Epithelial cell of proximal tubule (primary cell): ENCODE data around the gene CNIH3. TPM values are rescaled to one million over a fixed set of nuclear protein-coding genes. Genes with fewer than 3 reads are reported as not detected.

Source experiments
- DNase-seq: peaks from one replicate; pipeline ENCODE4 v3.0.0-alpha.2; 2011; ENCODE audit warnings: low read depth
- H3K4me3 ChIP-seq: 2 replicates; pipeline ENCODE4 v1.5.1; 2011; ENCODE audit warnings: low read depth, mild to moderate bottlenecking, low read length
- CTCF ChIP-seq: conservative IDR thresholded peaks from 2 replicates; pipeline ENCODE4 v1.5.1; 2012; ENCODE audit warnings: low read depth, mild to moderate bottlenecking, low read length
- total RNA-seq: library from RNA; depleted of rRNA; stranded (reverse); fragments of >200 nt; gene quantifications from 2 replicates; pipeline ENCODE4 v1.2.3, GENCODE V29; 2015

CNIH3 gene
- total RNA-seq, 1 donor from 2014 or later, result 1.4 TPM

- H3K4me3 ChIP-seq, result no peak overlapping the region
- TF ChIP-seq CTCF, result no peak
- no peak for DNase-seq
Observed at GRCh38 chr1:224782281-224783000, 166.3 kb downstream of the CNIH3 start.

DNA sequence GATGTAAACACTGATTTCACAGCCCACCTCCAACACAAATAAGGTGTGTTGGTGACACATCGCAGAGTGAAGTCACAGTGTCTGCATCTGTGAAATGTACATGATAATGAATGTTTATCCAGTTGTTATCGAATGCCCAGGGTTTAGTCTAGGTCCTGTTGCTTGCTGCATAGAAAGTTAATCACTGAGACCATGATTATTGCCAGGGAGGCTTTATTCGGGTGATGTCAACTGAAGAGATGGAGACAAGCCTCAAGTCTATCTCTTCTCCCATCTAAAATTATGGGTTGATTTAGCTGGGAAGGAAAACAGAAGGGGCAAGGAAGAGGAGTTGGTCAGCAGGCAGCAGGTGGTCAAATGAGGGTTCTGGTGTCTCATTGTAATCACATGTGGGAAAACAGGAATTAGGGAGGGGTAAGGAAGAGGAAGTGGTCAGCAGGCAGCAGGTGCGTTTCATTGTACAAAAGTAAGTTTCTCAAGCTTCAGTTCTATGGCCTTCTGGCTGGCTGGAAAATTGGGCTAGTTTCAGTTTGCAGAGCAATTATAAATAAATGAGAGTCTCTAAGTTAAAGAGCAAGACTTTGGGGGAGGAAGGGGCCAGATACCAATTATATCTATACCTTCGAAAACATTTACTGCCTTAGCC, 167.0 kb downstream of the CNIH3 start:
- H3K4me3 ChIP-seq, result no peak overlapping the region
- no peak for TF ChIP-seq CTCF
- no peak for DNase-seq

- no peak overlapping the region for H3K4me3 ChIP-seq
- TF ChIP-seq CTCF, result no peak
- DNase-seq, result no peak
Observed at GRCh38 chr1:224784265-224785039, 168.3 kb downstream of the CNIH3 start.

- H3K4me3 ChIP-seq, result no peak overlapping the region
- TF ChIP-seq CTCF, result no peak
- DNase-seq, result no peak
Observed at GRCh38 chr1:224785040-224785328, 168.9 kb downstream of the CNIH3 start.

DNA sequence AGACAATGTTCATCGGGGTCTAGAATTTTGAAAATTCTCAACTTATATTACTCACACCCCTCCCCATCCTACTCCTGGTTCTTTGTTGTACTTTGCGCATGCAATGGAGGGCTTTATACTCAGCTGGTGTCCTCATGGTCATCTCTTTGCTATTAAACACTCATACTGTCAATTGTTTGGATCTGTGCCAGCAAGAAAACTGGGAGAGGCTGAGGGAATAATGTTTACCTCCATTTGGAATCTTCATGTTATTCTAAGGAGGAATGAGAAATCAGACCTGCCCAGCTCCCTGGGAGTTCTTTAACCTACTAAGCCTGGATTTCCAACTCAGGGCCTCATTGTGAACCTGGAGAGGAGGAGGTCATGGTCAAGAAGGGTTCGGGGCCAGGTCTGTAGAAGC, 169.5 kb downstream of the CNIH3 start:
- TF ChIP-seq CTCF, result no peak
- H3K4me3 ChIP-seq, result no peak overlapping the region
- DNase-seq, result no peak

GRCh38 chr1:224786533-224787250, 170.6 kb downstream of the CNIH3 start:
- no peak for DNase-seq
- H3K4me3 ChIP-seq, result no peak overlapping the region
- no peak for TF ChIP-seq CTCF
